NCI-H1930 (cell line): ENCODE results near the gene UBQLN1.
"Not testable (repeated sequence)": the region's sequence is repeated elsewhere in the genome, so short reads cannot be mapped to it uniquely, and the experiment has no call there.

Source experiments
- DNase-seq, 2 experiments: peaks; one replicate each; lab custom pipeline; 2025; lab: John Stamatoyannopoulos, UW

Gene UBQLN1

GRCh38 chr9:83633255-83633654 is 74.5 kb downstream of the UBQLN1 start:
- no peak for DNase-seq

GRCh38 chr9:83630938-83631457 is 76.8 kb downstream of the UBQLN1 start:
- no peak for DNase-seq

GRCh38 chr9:83629433-83630104 is 78.2 kb downstream of the UBQLN1 start:
- DNase-seq, result no peak

- no peak for DNase-seq
Observed at GRCh38 chr9:83628540-83628939, 79.2 kb downstream of the UBQLN1 start.

GRCh38 chr9:83625178-83625577 is 82.6 kb downstream of the UBQLN1 start:
- no peak for DNase-seq

GRCh38 chr9:83623679-83624076 is 84.1 kb downstream of the UBQLN1 start:
- DNase-seq, result no peak

GRCh38 chr9:83622939-83623678 is 84.6 kb downstream of the UBQLN1 start, which contains the start of gene IDNK:
Gene IDNK (plus strand): TSS chr9:83623143. CDS start chr9:83623172, 29 bp downstream.
- DNase-seq, result peak; percentile 48 to 52

GRCh38 chr9:83622433-83622938 is 85.3 kb downstream of the UBQLN1 start:
- peak in 1 of 2 experiments; percentile 48 for DNase-seq

GRCh38 chr9:83620841-83621636 is 86.7 kb downstream of the UBQLN1 start:
- peak in 1 of 2 experiments; percentile 70 for DNase-seq

GRCh38 chr9:83617299-83617698 is 90.5 kb downstream of the UBQLN1 start:
- no peak for DNase-seq

GRCh38 chr9:83613298-83613697 is 94.5 kb downstream of the UBQLN1 start:
- not testable (repeated sequence) for DNase-seq
